Measurements from ENCODE around the gene ZRANB1.

DNA sequence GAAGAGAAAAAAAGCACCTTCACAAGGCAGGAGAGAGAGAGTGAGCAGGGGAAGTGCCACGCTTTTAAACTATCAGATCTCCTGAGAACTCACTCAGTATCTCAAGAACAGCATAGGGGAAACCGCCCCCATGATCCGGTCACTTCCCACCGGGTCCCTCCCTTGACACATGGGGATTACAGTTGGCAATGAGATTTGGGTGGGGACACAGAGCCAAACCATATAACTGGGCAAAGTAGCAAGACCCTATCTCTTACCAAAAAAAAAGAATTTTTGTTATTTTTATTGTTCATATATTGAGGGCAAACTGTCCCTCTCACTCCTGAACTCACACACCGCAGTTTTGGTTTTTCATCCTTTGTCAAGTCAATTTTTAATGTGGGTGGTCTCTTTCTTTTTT lies 18.2 kb upstream of the ZRANB1 start:
- TF ChIP-seq POLR2A (IDR thresholded peaks at IDR 0.05) (no peak), CTCF (IDR thresholded peaks at IDR 0.05) (no peak)

All from thyroid gland (tissue), 4 donors.